Adrenal gland (tissue), 12 donors: Measurements from ENCODE around the gene CCDC6. TPM values are rescaled to one million over a fixed set of nuclear protein-coding genes. Genes with fewer than 3 reads are reported as not detected.

Source experiments
- DNase-seq, 7 donors: peaks; one replicate each; pipeline ENCODE4 v3.0.0-alpha.2; 2019 to 2020
- H3K27ac ChIP-seq, 5 donors: fragments of 200-600 bp; sonication (generic) in 4 of 5; 1 replicate in 3 of 5; 2 replicates in 2 of 5; pipeline versions ENCODE4 v1.5.1 to v1.8.0; 2016 to 2020; ENCODE audit warnings: mild to moderate bottlenecking in 1 of 5
- H3K27me3 ChIP-seq: fragments of 200-600 bp; 2 replicates; pipeline ENCODE4 v1.8.0; 2021
- H3K36me3 ChIP-seq, 2 donors: fragments of 200-600 bp; replicated peaks in 1 of 2; 1 replicate in 1 of 2; 2 replicates in 1 of 2; pipeline versions ENCODE4 v1.5.1 to v1.8.0; 2018 to 2022
- H3K4me1 ChIP-seq, 2 donors: fragments of 200-600 bp; replicated peaks in 1 of 2; 1 replicate in 1 of 2; 2 replicates in 1 of 2; pipeline versions ENCODE4 v1.5.1 to v1.8.0; 2018 to 2021
- H3K4me3 ChIP-seq, 4 donors: fragments of 200-600 bp; sonication (generic) in 3 of 4; one replicate each; pipeline ENCODE4 v1.5.1; 2016 to 2018
- H3K9me3 ChIP-seq, 3 donors: fragments of 200-600 bp; sonication (generic) in 1 of 3; replicated peaks in 1 of 3; 1 replicate in 2 of 3; 2 replicates in 1 of 3; pipeline versions ENCODE4 v1.5.1 to v1.8.0; 2016 to 2021
- CTCF ChIP-seq, 6 experiments: fragments of 450-650 bp in 4 of 6; fragments of 200-600 bp in 2 of 6; sonication (generic) in 1 of 6; IDR thresholded peaks; 1 replicate in 5 of 6; 2 replicates in 1 of 6; pipeline versions ENCODE4 v1.5.1 to v1.8.0; 2016 to 2021; ENCODE audit warnings: antibody characterized with exemption in 6 of 6, mild to moderate bottlenecking in 2 of 6, moderate library complexity in 1 of 6
- POLR2A ChIP-seq, 2 donors: fragments of 450-650 bp; IDR thresholded peaks; one replicate each; pipeline ENCODE4 v1.6.1; 2017; ENCODE audit warnings: antibody characterized with exemption in 2 of 2, mild to moderate bottlenecking in 2 of 2, moderate library complexity in 1 of 2
- WGBS, 4 donors: extraction: QIAGEN DNeasy Blood & Tissue Kit in 2 of 4; methylation state at CpG; one replicate each; pipeline versions ENCODE4 v1.1.5 to v1.1.7; 2013 to 2017; 5-methylcytosine and 5-hydroxymethylcytosine counted together
- intact Hi-C, 2 donors: fragments of 100-400 bp; cut with DNase I; formaldehyde crosslinking; loops; one replicate each; pipeline versions ENCODE4 v1.14.1 to v1.15.0; 2022 to 2023
- polyA plus RNA-seq, 3 donors: library from polyadenylated mRNA; stranded (reverse); fragments of 200-250 nt in 2 of 3; fragments of 350-450 nt in 1 of 3; fragmentation: Illumina TruSeq in 1 of 3; extraction: RNeasy Lipid Tissue Mini Kit (QIAGEN cat#74804) in 1 of 3; gene quantifications; one replicate each; pipeline ENCODE4 v1.2.3, GENCODE V29; 2013 to 2014
- total RNA-seq, 9 donors: library from RNA; depleted of rRNA in 4 of 9; stranded (reverse); fragments of >200 nt in 4 of 9; fragments of 120-200 nt in 1 of 9; fragmentation: NEBNext Ultra II Directional in 1 of 9; extraction: Animal tissue kit (Norgen Biotek cat#: 25700) in 1 of 9; gene quantifications; one replicate each; pipeline versions ENCODE4 v1.1.0 to v1.2.4, GENCODE V29; 2013 to 2023
- donor health status: healthy with polysubstance abuse.
- donor health status: Bipolar disorder and iron deficiency.
- donor health status: DM: yes; HTN: yes; CAD: no.
- donor health status: DM: no; HTN: no; CAD: no.
- donor health status: DM: no; HTN: no; CAD: no.
- donor health status: DM: yes; HTN: yes; CAD: no.

The CCDC6 gene
- total and polyA plus RNA-seq, 12 donors: 7.1 to 53.3 (median 32.9) TPM

- peaks cover 19 to 29% of the 10 kb centered on the region in 2 donors for H3K4me1 ChIP-seq
- H3K27ac ChIP-seq: no peak overlapping the region
- 68 to 86% (median 83%) methylated on average over 2 of the region's 2 CpGs for WGBS, 4 donors
- no peaks in the 10 kb centered on the region for H3K9me3 ChIP-seq
- no peak overlapping the region for H3K4me3 ChIP-seq
- no peaks in the 10 kb centered on the region for H3K27me3 ChIP-seq
- DNase-seq: no peak
- intact Hi-C loops: no loop called here
- no peaks in the 10 kb centered on the region for H3K36me3 ChIP-seq
- no peak for TF ChIP-seq CTCF (IDR thresholded peaks at IDR 0.05)
- TF ChIP-seq POLR2A (IDR thresholded peaks at IDR 0.05): no peak
Measured at GRCh38 chr10:59752278-59752940, 153.9 kb downstream of the CCDC6 start.

DNA sequence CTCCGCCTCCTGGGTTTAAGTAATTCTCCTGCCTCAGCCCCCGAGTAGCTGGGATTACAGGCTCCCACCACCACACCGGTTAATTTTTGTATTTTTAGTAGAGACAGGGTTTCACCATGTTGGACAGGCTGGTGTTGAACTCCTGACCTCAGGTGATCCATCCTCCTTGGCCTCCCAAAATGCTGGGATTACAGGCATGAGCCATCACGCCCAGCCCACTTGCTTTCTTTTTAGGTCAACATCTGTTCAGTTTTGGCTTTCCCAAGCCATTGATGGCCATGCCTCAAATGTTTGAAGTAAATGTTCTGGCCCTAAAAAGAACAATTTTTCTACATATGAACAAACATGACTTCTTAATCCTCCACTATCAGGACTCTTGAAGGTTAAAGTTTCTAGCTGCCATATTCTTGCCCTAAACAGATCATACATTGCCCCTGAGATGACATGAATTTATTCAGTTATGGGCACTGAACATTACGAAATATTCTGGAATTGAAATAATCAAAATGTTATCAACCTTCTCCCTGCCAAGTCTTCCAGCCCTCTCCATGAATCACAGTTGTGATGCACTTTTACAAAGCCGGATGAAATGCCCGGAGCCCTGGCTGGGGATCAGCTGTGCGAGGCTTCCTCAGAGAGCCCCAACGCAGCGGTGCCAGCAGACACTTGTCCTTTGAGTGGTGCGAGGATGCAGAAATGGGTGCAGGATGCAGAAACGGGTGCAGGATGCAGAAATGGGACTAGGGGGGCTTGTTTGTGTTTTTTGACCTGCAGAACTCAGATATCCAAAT is 156.0 kb downstream of the CCDC6 start:
- Histone ChIP-seq H3K4me1 (peaks cover 25 to 38% of the 10 kb centered on the region in 2 donors), H3K9me3 (no peaks in the 10 kb centered on the region), H3K36me3 (no peaks in the 10 kb centered on the region), H3K27ac (peak overlapping the region; percentile 24 to 87 (median 73)), H3K4me3 (no peak overlapping the region), H3K27me3 (no peaks in the 10 kb centered on the region)
- WGBS, 4 donors: 50 to 61% (median 51%) methylated on average over 12 of the region's 12 CpGs
- DNase-seq: peak; percentile 79 to 95 (median 92)
- TF ChIP-seq POLR2A (IDR thresholded peaks at IDR 0.05) (peak in 1 of 2 donors; percentile 47), CTCF (IDR thresholded peaks at IDR 0.05) (no peak)
- intact Hi-C loops: no loop called here

GRCh38 chr10:59748834-59749233 is 157.5 kb downstream of the CCDC6 start:
- Histone ChIP-seq H3K9me3 (no peaks in the 10 kb centered on the region), H3K36me3 (no peaks in the 10 kb centered on the region), H3K4me3 (no peak overlapping the region), H3K27ac (peak overlapping the region; percentile 71 to 87 (median 81)), H3K4me1 (peaks cover 25 to 38% of the 10 kb centered on the region in 2 donors), H3K27me3 (no peaks in the 10 kb centered on the region)
- TF ChIP-seq CTCF (IDR thresholded peaks at IDR 0.05) (no peak), POLR2A (IDR thresholded peaks at IDR 0.05) (no peak)
- WGBS, 4 donors: 32 to 49% (median 34%) methylated on average over 1 of the region's 1 CpG
- intact Hi-C loops: no loop called here
- peak; percentile 51 to 80 (median 72) for DNase-seq

GRCh38 chr10:59745163-59745650 is 161.1 kb downstream of the CCDC6 start:
- no peak for TF ChIP-seq POLR2A (IDR thresholded peaks at IDR 0.05)
- no peak for TF ChIP-seq CTCF (IDR thresholded peaks at IDR 0.05)
- H3K4me1 ChIP-seq: peaks cover 20 to 30% of the 10 kb centered on the region in 2 donors
- H3K9me3 ChIP-seq: no peaks in the 10 kb centered on the region
- H3K27ac ChIP-seq: peak overlapping the region; percentile 66 to 82 (median 73)
- intact Hi-C loops: no loop called here
- no peaks in the 10 kb centered on the region for H3K27me3 ChIP-seq
- no peak overlapping the region for H3K4me3 ChIP-seq
- WGBS, 4 donors: 31 to 50% (median 45%) methylated on average over 2 of the region's 2 CpGs
- DNase-seq: no peak
- H3K36me3 ChIP-seq: no peaks in the 10 kb centered on the region
